GM12891 (cell line): ENCODE data around the gene RET.

ENCODE experiments used
- POLR2A ChIP-seq: IDR thresholded peaks from 2 replicates; pipeline ENCODE4 v1.6.1; 2011; ENCODE audit warnings: low read depth, low read length, control low read depth
- POLR2AphosphoS5 ChIP-seq: IDR thresholded peaks from 2 replicates; pipeline ENCODE4 v1.6.1; 2011; ENCODE audit warnings: low read depth, low read length, control low read depth
- TAF1 ChIP-seq: IDR thresholded peaks from 2 replicates; pipeline ENCODE4 v1.6.1; 2011; ENCODE audit warnings: low read depth, low read length, control low read depth

DNA sequence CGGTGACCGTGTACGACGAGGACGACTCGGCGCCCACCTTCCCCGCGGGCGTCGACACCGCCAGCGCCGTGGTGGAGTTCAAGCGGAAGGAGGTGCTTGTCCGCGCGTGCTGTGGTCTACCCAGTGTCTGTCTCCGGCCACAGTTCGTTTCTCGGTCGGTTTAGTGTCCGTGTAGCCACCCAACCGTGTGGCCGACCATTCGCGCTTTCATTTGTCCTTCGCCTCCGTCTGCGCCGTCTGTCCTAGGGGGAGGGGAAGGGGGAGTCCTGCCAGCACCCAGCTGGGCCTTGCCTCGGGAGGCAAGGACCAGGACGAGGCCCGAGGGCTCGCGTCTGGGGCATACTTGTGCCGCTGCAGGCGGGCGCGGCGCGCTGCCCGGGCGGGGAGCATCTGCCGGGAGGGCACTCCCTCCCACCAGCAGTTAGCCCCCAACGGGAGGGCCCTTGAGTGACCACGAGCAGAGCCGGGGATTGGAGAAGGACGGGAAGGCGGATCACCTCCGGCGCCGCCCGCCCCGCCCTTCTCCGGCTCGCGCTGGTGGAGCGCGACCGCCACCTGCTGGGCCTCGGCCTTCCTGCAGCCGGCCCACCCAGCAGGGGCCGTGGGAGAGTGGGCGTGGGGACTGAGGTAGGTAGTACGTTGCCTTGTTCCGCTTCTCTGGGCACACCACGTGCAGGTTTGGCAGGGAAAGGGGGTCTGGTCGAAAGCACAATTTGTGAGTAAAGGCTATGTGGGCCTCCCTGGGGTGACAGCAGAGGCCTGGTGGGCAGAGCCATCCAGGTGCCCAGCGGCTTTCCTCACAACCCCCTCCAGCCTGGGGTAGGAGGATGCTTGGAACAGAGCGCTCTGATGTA is 28.5 kb downstream of the RET start:
- TF ChIP-seq POLR2A (no peak), POLR2AphosphoS5 (no peak), TAF1 (no peak)
